AG04450 (cell line): ENCODE results near the gene BSPRY. TPM values are rescaled to one million over a fixed set of nuclear protein-coding genes. Genes with fewer than 3 reads are reported as not detected.

Experiments
- CTCF ChIA-PET: fragments of 300-600, 350-600 bp; formaldehyde crosslinking; extraction: SDS; loops from one replicate; lab custom pipeline; 2022; ENCODE audit warnings: antibody characterized with exemption, inconsistent platforms; lab: Charles Lee
- POLR2A ChIA-PET: fragments of 350-600 bp; formaldehyde crosslinking; extraction: SDS; loops from one replicate; lab custom pipeline; 2021; ENCODE audit warnings: antibody characterized with exemption, inconsistent platforms; lab: Yijun Ruan, JAX
- DNase-seq: peaks from one replicate; pipeline ENCODE4 v3.0.0-alpha.2; 2011; ENCODE audit warnings: low read depth, low spot score
- H3K27ac ChIP-seq: one replicate; pipeline ENCODE4 v1.5.1; 2012; ENCODE audit warnings: low read depth, low read length, control low read depth
- H3K27me3 ChIP-seq: one replicate; pipeline ENCODE4 v1.6.0; 2012; ENCODE audit warnings: low read length; ENCODE audit not compliant: control insufficient read depth, insufficient read depth
- H3K4me3 ChIP-seq: 2 replicates; pipeline ENCODE4 v1.5.1; 2011; ENCODE audit warnings: mild to moderate bottlenecking, low read depth, low read length, control low read depth
- H3K9me3 ChIP-seq: 2 replicates; pipeline ENCODE4 v1.5.1; 2012; ENCODE audit warnings: low read length; ENCODE audit not compliant: control insufficient read depth, insufficient read depth
- polyA plus RNA-seq: library from polyadenylated mRNA; depleted of rRNA; stranded (reverse); fragments of >200 nt; gene quantifications from 2 replicates; pipeline ENCODE4 v1.2.3, GENCODE V29; 2011
- TF ChIP-seq, protein P1 (sequence below): IDR thresholded peaks from 2 replicates; pipeline ENCODE4 v1.5.1; 2011; ENCODE audit warnings: low read depth, low read length, control low read depth, inconsistent platforms

The BSPRY gene
- polyA plus RNA-seq, 1 experiment: not detected

DNA sequence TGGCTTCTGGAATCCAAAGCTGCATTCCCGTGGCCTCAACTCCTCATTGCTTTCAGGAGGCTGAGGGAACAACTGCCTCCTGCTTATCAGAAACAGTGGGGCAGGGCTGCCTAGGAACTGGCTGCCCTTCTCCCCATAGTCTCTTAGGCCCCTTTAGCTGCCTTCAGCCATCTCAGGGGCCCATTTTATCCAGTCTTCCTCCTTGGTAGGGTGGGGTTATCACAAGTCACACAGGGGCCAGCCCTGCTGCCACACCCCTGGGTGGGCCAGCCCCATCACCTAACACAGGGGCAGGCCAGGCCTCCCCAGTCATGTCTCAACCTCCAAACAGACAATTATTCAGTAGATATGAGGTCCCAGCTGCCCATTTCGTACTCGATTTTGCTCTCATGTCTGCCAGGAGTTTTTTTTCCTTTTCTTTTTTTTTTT is 47.9 kb downstream of the BSPRY start:
- Histone ChIP-seq H3K9me3 (no peaks in the 10 kb centered on the region), H3K27ac (no peak overlapping the region), H3K4me3 (no peak overlapping the region), H3K27me3 (no peaks in the 10 kb centered on the region)
- ChIA-PET POLR2A (no interaction called here), CTCF (interaction anchor here (1.0 to 4.6 kb wide), 2 partner anchors 9 to 193 kb away, joined by 4 to 32 read pairs; no protein-coding TSS in a partner anchor)
- DNase-seq: no peak
- TF ChIP-seq, protein P1, sequence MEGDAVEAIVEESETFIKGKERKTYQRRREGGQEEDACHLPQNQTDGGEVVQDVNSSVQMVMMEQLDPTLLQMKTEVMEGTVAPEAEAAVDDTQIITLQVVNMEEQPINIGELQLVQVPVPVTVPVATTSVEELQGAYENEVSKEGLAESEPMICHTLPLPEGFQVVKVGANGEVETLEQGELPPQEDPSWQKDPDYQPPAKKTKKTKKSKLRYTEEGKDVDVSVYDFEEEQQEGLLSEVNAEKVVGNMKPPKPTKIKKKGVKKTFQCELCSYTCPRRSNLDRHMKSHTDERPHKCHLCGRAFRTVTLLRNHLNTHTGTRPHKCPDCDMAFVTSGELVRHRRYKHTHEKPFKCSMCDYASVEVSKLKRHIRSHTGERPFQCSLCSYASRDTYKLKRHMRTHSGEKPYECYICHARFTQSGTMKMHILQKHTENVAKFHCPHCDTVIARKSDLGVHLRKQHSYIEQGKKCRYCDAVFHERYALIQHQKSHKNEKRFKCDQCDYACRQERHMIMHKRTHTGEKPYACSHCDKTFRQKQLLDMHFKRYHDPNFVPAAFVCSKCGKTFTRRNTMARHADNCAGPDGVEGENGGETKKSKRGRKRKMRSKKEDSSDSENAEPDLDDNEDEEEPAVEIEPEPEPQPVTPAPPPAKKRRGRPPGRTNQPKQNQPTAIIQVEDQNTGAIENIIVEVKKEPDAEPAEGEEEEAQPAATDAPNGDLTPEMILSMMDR: no peak

DNA sequence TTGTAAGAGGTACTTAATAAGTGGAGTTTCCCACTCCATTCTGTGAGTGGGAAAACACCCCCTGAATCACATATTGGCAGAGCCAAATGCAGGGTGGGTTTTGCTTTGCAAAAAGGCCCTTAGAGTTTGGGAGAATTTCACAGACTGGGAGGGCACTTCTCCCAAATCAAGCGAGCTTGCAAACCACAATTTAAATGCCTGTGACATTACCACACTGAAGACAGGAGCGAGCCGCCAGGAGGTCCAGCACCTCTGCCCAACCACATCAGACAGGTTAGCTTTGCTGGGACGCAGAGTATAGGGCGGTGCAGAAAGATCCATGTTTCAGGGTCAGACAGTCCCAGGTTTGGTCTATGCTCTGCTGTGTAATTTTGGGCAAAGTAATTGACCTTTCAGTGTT is 49.5 kb downstream of the BSPRY start:
- CTCF ChIA-PET: interaction anchor here (0.8 to 4.6 kb wide), 5 partner anchors 11 to 260 kb away, joined by 3 to 32 read pairs (median 4); partner anchors contain the start of genes C9orf43 and POLE3
- Histone ChIP-seq H3K9me3 (no peaks in the 10 kb centered on the region), H3K27ac (no peak overlapping the region), H3K27me3 (no peaks in the 10 kb centered on the region), H3K4me3 (no peak overlapping the region)
- TF ChIP-seq, protein P1: no peak
- POLR2A ChIA-PET: interaction anchor here (4.3 kb wide), 1 partner anchor 11 kb away, joined by 19 read pairs; the partner anchor contains the start of genes C9orf43 and POLE3
- no peak for DNase-seq

DNA sequence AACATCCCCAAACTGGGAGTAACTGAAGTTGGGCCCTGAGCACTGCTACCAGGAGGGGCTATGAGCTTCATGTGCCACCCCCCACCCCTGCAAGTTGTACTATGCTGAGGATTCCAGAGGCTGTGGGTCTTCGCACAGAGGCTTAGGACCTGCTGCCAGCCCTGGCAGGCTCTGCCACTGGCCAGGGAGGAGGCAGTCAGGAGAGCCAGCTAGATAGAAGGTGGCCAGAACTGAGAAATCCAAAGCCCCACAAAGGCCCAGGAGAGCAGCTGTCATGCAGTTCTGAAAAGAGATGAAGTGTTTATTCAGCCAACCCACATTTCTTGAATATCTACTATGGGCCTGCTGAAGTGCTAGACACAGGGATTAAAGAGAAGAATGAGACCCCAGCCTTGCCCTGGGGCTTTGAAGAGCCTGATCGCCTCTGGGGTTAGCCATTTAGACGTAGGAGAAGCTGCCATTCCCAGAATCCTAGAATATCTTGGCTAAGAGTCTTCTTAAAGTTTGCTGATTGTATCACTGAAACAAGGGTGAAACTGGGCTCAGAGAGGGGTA is 50.4 kb downstream of the BSPRY start:
- DNase-seq: no peak
- ChIA-PET POLR2A (interaction anchor here (0.5 to 4.3 kb wide), 2 partner anchors 11 to 170 kb away, joined by 3 to 19 read pairs; partner anchors contain the start of genes C9orf43 and POLE3), CTCF (interaction anchor here (0.5 to 4.9 kb wide), 7 partner anchors 10 to 257 kb away, joined by 3 to 55 read pairs (median 8); no protein-coding TSS in a partner anchor)
- H3K27ac ChIP-seq: no peak overlapping the region
- H3K27me3 ChIP-seq: no peaks in the 10 kb centered on the region
- TF ChIP-seq, protein P1: no peak
- no peak overlapping the region; the same call in 1 of the 2 replicates for H3K4me3 ChIP-seq
- H3K9me3 ChIP-seq: no peaks in the 10 kb centered on the region

DNA sequence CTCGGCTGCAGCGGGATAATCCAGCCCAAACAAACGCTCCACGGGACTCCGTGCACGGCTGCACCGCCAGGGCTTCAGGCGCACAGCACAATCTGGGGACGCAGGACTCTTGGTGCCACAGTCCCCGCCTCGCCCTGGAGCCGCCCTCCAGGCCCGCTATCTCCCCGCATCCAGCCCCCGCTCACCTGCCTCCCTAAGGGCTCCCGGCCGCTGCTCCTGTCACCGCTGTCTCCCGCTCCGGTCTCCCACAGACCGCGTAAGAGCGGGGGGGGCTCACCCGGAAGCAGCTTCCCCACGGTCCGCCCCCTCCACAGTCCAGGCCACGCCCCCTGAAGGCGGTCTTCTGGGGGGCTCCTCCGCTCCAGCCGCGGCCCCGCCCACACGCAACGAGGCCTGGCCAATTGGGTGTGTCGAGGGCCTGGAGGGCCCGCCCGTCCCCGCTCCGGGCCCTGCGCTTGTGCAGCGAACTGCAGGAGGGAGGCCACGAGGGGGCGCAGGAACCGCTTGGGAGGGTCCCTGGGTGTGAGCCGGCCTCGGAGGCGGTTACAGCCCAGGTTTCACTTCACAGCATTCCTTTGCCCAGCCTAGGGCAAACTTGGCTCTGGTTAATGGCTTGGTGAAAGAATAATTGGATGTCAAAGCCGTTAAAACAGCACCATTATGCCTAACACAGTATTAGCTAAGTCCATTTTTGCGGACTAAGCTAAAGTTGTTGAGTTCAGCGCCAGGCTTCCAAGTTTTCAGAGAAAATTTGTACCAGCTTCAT is 51.9 kb downstream of the BSPRY start, which contains the start of gene ALAD:
Gene ALAD (minus strand): TSS at position 258 of the 766 bp plus-strand sequence. CDS start 7,725 bp downstream, outside the sequence.
- H3K27ac ChIP-seq: peak within 1 kb of the TSS; percentile 39
- H3K9me3 ChIP-seq: no peaks in the 10 kb centered on the region
- ChIA-PET CTCF (interaction anchor here (0.6 to 4.9 kb wide), 37 partner anchors 9 to 289 kb away, joined by 3 to 55 read pairs (median 4); partner anchors contain the start of genes C9orf43, POLE3 and WDR31), POLR2A (interaction anchor here (0.5 to 4.3 kb wide), 10 partner anchors 9 to 775 kb away, joined by 3 to 19 read pairs (median 4); partner anchors contain the start of genes C9orf43, CDC26, HDHD3 and POLE3)
- TF ChIP-seq, protein P1: peak; percentile 90
- DNase-seq: peak; percentile 94
- H3K27me3 ChIP-seq: no peaks in the 10 kb centered on the region
- peak within 1 kb of the TSS; percentile 94 for H3K4me3 ChIP-seq
